ENCODE measurements around the gene CPB2.
A peak's percentile ranks its signal among the peaks of the same experiment; 100 is the strongest.

Gene CPB2, protein sequence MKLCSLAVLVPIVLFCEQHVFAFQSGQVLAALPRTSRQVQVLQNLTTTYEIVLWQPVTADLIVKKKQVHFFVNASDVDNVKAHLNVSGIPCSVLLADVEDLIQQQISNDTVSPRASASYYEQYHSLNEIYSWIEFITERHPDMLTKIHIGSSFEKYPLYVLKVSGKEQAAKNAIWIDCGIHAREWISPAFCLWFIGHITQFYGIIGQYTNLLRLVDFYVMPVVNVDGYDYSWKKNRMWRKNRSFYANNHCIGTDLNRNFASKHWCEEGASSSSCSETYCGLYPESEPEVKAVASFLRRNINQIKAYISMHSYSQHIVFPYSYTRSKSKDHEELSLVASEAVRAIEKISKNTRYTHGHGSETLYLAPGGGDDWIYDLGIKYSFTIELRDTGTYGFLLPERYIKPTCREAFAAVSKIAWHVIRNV

DNA sequence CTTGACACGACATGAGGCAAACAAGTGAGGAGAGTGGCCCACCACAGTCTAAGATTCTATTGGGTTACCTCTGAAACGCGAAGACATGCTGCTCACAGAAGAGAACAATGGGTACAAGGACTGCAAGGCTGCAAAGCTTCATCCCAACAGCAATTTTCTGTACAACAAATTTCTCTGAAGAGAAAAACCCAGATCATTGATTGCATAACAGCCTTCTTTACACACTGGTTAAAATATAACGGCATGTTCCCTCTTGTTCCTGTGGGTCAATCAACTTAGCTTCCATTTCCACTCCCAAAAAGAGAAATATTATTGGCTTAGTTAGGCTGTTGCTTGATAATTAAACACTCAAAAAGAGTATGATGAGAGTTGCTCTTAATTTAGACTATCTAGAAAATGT lies at the start of gene CPB2:
CPB2 (minus strand) TSS at position 166 of the 400 bp plus-strand sequence; CDS start at position 142, 24 bp downstream.
- TF ChIP-seq, protein P1, sequence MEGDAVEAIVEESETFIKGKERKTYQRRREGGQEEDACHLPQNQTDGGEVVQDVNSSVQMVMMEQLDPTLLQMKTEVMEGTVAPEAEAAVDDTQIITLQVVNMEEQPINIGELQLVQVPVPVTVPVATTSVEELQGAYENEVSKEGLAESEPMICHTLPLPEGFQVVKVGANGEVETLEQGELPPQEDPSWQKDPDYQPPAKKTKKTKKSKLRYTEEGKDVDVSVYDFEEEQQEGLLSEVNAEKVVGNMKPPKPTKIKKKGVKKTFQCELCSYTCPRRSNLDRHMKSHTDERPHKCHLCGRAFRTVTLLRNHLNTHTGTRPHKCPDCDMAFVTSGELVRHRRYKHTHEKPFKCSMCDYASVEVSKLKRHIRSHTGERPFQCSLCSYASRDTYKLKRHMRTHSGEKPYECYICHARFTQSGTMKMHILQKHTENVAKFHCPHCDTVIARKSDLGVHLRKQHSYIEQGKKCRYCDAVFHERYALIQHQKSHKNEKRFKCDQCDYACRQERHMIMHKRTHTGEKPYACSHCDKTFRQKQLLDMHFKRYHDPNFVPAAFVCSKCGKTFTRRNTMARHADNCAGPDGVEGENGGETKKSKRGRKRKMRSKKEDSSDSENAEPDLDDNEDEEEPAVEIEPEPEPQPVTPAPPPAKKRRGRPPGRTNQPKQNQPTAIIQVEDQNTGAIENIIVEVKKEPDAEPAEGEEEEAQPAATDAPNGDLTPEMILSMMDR (IDR thresholded peaks at IDR 0.05; ENCODE audit: low read depth, low read length, missing control alignments): no peak
- no peak within 1 kb of the TSS for H3K4me3 ChIP-seq (ENCODE audit: low read depth, low read length)
- in situ Hi-C loops (cut with HindIII; ENCODE audit: low sequenced_read_pairs): no loop called here
- no peak for DNase-seq (ENCODE audit: low read depth)

DNA sequence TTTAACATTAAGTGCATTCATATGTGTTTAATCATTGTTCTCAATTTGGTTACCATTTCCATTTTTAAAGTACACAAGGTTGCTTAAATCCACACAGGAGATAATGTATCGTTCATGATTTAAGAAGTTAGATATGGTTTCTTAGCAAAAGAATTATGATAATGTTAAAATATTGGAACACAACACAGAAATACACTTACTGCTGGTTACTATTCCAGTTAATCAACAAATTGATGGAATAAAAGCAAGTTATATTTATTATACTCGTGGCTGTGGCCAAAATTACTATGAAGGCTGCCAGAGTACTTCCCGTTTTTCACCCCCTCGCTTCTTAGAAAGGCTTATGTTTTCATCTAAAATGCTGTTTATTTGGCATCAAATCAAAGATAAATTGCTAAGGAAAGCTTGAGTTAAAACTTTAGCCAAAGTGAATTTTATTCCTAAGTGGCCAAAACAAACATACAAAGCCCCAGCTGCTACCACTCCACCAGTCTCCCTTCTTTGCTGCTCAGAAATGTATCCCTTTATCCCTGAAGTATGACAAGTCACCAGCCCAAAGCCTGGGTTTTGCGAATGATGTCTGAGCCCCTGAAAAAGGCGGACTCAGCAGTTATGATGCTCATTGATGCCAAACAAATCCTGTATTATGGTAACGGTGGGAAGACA lies 49.4 kb upstream of the CPB2 start:
- H3K4me3 ChIP-seq (ENCODE audit: low read depth, low read length): no peak overlapping the region
- in situ Hi-C loops (cut with HindIII; ENCODE audit: low sequenced_read_pairs): no loop called here
- DNase-seq (ENCODE audit: low read depth): peak; percentile 13
- TF ChIP-seq, protein P1 (IDR thresholded peaks at IDR 0.05; ENCODE audit: low read depth, low read length, missing control alignments): no peak

DNA sequence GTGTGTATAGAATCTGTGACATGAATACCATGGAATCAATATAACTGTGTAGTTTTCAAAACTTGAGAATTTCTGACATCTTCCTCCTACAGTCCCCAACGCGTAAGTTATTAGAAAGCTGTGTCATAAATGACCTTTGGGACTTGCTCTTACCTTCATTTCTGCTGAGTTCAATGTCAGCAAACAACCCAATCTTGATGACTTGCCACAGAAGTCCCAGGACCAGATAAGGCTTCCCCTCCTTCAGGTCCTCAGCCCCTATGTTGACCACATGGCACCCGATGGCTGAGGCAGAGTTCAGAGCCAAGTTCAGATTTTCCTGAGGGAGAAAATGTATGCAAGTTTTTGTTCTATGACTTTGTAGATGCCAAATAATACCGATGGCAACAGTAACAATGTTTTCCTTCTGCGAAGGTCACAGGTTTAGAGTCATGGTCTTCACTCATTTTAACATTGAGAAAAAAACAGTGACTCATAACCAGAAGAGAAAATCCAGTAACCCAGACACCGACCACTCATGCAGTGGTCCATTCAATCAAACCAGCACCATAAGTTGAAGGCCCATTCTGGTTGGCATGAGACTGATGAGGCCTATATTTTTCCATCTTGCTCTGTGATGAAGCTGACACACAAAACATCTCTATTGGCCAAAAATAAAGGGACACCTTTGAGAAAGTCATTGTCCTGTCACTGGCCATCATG lies 47.9 kb upstream of the CPB2 start:
- TF ChIP-seq, protein P1 (IDR thresholded peaks at IDR 0.05; ENCODE audit: low read depth, low read length, missing control alignments): no peak
- H3K4me3 ChIP-seq (ENCODE audit: low read depth, low read length): no peak overlapping the region
- DNase-seq (ENCODE audit: low read depth): no peak
- in situ Hi-C loops (cut with HindIII; ENCODE audit: low sequenced_read_pairs): no loop called here

DNA sequence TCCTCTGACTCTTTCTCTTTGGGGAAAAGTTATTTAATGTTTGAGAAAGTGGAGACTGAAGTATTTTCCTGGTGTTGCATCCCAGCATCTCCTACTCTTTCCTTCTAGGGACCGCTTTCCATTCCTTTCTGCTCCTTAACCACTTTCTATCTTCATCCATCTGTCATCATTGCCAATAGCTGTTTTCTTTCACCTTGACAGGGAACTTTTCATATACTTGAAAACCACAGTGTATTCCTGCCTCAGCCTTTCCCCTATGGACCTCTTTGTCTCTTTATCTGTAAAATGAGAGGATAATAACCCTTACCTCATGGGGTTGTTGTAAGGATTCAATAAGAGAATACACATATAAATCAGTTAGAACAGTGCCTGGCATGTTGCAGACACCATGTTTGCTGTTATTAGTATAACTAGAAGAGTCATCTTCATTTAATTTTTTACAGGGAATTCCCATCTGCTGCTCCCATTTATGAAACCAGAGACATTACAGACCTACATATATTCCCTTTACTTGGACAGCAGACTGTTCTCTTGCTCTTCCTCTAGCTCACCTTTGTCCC lies 45.4 kb upstream of the CPB2 start:
- no peak overlapping the region for H3K4me3 ChIP-seq (ENCODE audit: low read depth, low read length)
- TF ChIP-seq, protein P1 (IDR thresholded peaks at IDR 0.05; ENCODE audit: low read depth, low read length, missing control alignments): no peak
- DNase-seq (ENCODE audit: low read depth): no peak
- in situ Hi-C loops (cut with HindIII; ENCODE audit: low sequenced_read_pairs): no loop called here

DNA sequence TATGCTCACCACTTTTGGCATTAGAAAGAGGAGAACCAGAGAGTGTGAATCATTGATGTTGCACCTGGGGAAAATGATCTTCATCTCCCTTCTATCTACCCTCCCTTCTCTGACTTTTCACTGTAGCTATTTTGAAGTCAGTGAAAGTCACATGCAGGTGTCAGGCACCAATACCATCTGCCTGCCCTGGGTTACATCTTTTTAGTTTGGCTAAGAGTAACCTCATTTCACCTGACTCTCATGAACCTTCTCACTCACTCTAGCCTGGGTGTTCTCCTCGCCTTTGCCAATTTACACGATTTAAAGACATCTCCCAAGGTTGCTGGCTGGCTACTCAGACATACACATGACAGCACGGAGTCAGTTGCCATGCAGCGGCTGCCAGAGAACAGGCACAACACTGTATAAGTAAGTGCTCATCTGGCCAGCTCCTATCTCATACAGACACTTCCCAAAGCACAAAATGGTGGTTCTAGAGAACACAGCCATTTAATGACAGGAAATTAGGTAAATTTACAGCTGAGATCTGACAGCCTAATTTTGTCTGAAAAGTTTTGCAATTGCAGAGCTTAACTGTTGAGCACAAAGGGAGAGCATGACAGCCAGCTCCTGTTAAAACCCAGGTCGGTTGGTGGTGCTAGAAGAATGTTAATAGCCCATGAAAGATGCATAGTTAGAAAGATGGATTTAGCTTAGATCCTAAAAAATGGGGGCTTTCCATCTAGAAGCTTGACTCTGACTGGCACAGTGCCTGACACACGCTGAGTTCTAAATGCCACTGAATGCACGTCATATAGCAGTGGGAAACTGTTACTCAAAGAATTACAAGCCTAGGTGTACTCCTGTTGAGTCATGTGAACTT lies 44.7 kb upstream of the CPB2 start:
- H3K4me3 ChIP-seq (ENCODE audit: low read depth, low read length): no peak overlapping the region
- in situ Hi-C loops (cut with HindIII; ENCODE audit: low sequenced_read_pairs): no loop called here
- DNase-seq (ENCODE audit: low read depth): peak; percentile 96
- TF ChIP-seq, protein P1 (IDR thresholded peaks at IDR 0.05; ENCODE audit: low read depth, low read length, missing control alignments): no peak

Measured in astrocyte of the cerebellum (primary cell).